ENCODE measurements around the gene S100A1. TPM values are rescaled to one million over a fixed set of nuclear protein-coding genes. Genes with fewer than 3 reads are reported as not detected.
"Not testable (repeated sequence)": the region's sequence is repeated elsewhere in the genome, so short reads cannot be mapped to it uniquely, and the experiment has no call there.

Gene S100A1
- total RNA-seq, 1 donor from 2014 or later = 1.3 TPM

DNA sequence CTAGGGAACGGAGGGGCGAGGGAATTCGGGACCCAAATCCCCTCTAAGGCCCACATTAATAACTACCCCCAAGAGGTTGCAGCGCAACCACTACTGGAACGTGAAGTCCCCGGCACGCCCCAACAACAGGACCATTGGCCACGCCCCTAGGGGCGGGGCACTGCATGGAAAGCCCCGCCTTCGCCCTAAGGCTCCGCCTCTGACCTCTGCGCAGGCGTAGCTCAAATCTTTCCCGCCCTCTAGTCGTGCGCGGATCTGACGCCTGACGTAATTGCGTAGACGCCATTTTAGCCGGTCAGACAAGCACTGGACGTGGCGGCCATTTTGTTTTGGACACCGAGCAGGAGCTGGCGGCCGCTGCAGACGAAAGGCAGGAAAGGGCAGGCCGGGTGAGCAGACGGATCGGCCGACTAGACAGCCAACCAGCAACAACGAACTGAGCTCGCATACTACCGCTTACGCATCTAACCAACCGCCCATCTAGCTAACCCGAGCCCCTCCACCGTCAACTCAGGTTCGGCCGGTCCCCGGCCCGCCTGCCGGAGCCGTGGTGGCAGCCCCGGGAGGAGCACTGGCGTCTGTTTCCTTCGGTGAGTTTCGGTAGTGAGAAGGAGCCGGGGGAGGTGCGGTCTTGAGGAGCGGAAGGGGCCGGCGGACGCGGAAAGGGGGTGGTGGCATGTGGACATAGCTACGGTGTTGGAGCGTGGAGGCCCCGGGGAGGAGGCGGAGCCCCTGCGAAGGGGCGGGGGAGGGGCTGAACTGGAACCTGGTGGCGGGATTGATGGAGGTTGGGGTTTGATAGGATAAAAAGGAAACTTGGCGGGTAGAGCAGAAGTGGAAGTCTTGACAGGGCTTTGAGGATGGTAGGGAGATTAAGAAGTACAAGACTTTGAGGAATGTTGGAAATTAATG lies 5.8 kb downstream of the S100A1 start, which contains the start of gene CHTOP:
Gene CHTOP (plus strand): TSS at position 313 of the 912 bp plus-strand sequence. CDS start 2,523 bp downstream, outside the sequence.
- Histone ChIP-seq H3K4me3 (ENCODE audit: low read depth, low read length) (peak within 1 kb of the TSS; percentile 61), H3K27me3 (ENCODE audit: control insufficient read depth, insufficient read depth, low read length) (no peaks in the 10 kb centered on the region), H3K36me3 (ENCODE audit: control insufficient read depth, insufficient read depth, low read length) (peaks cover 5% of the 10 kb centered on the region)
- DNase-seq (ENCODE audit: low read depth) = peak; percentile 92
- TF ChIP-seq CTCF (IDR thresholded peaks at IDR 0.05; ENCODE audit: insufficient read depth, low read length, poor library complexity, severe bottlenecking) = no peak

DNA sequence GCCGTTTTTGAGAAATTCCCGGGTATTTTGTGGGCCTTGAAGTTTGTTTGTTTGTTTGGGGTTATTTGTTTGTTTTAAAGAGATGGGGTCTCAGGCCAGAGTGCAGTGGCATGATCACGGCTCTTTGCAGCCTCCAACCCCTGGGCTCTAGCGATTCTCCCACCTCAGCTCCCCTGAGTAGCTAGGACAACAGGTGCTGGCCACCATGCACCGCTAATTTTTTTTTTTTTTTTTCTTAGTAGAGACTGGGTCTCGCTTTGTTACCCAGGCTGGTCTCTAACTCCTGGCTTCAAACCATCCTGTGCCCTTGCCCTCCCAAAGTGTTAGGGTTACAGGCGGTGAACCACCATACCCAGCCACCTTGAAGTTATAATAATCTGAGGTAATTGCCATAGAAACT lies 7.6 kb downstream of the S100A1 start:
- TF ChIP-seq CTCF (IDR thresholded peaks at IDR 0.05; ENCODE audit: insufficient read depth, low read length, poor library complexity, severe bottlenecking) = no peak
- Histone ChIP-seq H3K36me3 (ENCODE audit: control insufficient read depth, insufficient read depth, low read length) (peaks cover 5% of the 10 kb centered on the region), H3K4me3 (ENCODE audit: low read depth, low read length) (no peak overlapping the region), H3K27me3 (ENCODE audit: control insufficient read depth, insufficient read depth, low read length) (no peaks in the 10 kb centered on the region)
- DNase-seq (ENCODE audit: low read depth) = no peak

- H3K36me3 ChIP-seq (ENCODE audit: control insufficient read depth, insufficient read depth, low read length) = peaks cover 5% of the 10 kb centered on the region
- no peak for TF ChIP-seq CTCF (IDR thresholded peaks at IDR 0.05; ENCODE audit: insufficient read depth, low read length, poor library complexity, severe bottlenecking)
These were observed 8.1 kb downstream of the S100A1 start for GRCh38 chr1:153636312-153636711.

DNA sequence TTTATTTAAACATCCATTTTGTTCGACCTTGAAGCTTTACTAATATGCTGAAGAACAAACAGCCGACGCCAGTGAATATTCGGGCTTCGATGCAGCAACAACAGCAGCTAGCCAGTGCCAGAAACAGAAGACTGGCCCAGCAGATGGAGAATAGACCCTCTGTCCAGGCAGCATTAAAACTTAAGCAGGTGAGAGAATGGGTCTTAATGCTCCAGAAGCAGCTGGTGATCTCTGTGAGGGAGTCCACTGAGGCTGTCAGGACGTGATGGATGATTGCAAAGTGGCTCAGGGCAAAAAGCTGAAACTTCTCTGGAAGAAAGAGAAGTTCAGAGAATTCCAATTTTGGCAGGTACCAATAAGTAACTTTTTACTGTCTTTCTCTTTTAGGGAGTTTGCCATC lies 10.0 kb downstream of the S100A1 start:
- TF ChIP-seq CTCF (IDR thresholded peaks at IDR 0.05; ENCODE audit: insufficient read depth, low read length, poor library complexity, severe bottlenecking) = no peak
- no peak overlapping the region for H3K4me3 ChIP-seq (ENCODE audit: low read depth, low read length)
- no peaks in the 10 kb centered on the region for H3K27me3 ChIP-seq (ENCODE audit: control insufficient read depth, insufficient read depth, low read length)
- no peak for DNase-seq (ENCODE audit: low read depth)
- H3K36me3 ChIP-seq (ENCODE audit: control insufficient read depth, insufficient read depth, low read length) = peaks cover 6% of the 10 kb centered on the region

More at GRCh38 chr1:153636312-153636711, 8.1 kb downstream of the S100A1 start:
- Histone ChIP-seq H3K27me3 (ENCODE audit: control insufficient read depth, insufficient read depth, low read length) (no peaks in the 10 kb centered on the region), H3K4me3 (ENCODE audit: low read depth, low read length) (no peak overlapping the region)
- no peak for DNase-seq (ENCODE audit: low read depth)

- no peak for DNase-seq (ENCODE audit: low read depth)
- H3K27me3 ChIP-seq (ENCODE audit: control insufficient read depth, insufficient read depth, low read length) = no peaks in the 10 kb centered on the region
- peaks cover 6% of the 10 kb centered on the region for H3K36me3 ChIP-seq (ENCODE audit: control insufficient read depth, insufficient read depth, low read length)
- H3K4me3 ChIP-seq (ENCODE audit: low read depth, low read length) = no peak overlapping the region
- no peak for TF ChIP-seq CTCF (IDR thresholded peaks at IDR 0.05; ENCODE audit: insufficient read depth, low read length, poor library complexity, severe bottlenecking)
These were observed 11.0 kb downstream of the S100A1 start for GRCh38 chr1:153639280-153639679.

GRCh38 chr1:153640213-153640612 lies 12.0 kb downstream of the S100A1 start:
- not testable (repeated sequence) for H3K27me3 ChIP-seq (ENCODE audit: control insufficient read depth, insufficient read depth, low read length); H3K4me3 ChIP-seq (ENCODE audit: low read depth, low read length); H3K36me3 ChIP-seq (ENCODE audit: control insufficient read depth, insufficient read depth, low read length); DNase-seq (ENCODE audit: low read depth)
